ENCODE results near the gene DLG1.
"Not testable (repeated sequence)": the region's sequence is repeated elsewhere in the genome, so short reads cannot be mapped to it uniquely, and the experiment has no call there.

Gene DLG1

DNA sequence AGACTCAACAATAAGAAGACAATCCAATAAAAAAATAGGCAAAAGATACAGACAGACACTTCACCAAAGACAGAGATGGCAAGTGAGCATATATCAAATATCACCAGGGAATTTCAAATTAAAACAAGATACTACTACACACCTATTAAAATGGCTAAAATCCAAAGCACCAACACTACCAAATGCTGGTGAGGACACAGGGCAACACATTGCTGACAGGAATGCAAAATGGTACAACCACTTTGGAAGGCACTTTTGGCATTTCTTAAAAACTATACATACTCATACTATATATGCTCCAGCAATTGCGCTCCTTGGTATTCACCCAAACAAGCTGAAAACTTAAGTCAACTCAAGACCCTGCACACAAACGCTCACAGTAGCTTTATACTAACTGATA lies 12.9 kb downstream of the DLG1 start:
- H3K4me3 ChIP-seq (ENCODE audit: low read depth, low read length), result no peak overlapping the region
- in situ Hi-C loops (cut with HindIII; ENCODE audit: low sequenced_read_pairs), result no loop called here
- no peak for DNase-seq (ENCODE audit: low read depth)
- TF ChIP-seq, protein P1, sequence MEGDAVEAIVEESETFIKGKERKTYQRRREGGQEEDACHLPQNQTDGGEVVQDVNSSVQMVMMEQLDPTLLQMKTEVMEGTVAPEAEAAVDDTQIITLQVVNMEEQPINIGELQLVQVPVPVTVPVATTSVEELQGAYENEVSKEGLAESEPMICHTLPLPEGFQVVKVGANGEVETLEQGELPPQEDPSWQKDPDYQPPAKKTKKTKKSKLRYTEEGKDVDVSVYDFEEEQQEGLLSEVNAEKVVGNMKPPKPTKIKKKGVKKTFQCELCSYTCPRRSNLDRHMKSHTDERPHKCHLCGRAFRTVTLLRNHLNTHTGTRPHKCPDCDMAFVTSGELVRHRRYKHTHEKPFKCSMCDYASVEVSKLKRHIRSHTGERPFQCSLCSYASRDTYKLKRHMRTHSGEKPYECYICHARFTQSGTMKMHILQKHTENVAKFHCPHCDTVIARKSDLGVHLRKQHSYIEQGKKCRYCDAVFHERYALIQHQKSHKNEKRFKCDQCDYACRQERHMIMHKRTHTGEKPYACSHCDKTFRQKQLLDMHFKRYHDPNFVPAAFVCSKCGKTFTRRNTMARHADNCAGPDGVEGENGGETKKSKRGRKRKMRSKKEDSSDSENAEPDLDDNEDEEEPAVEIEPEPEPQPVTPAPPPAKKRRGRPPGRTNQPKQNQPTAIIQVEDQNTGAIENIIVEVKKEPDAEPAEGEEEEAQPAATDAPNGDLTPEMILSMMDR (IDR thresholded peaks at IDR 0.05; ENCODE audit: low read depth, low read length, missing control alignments), result no peak

DNA sequence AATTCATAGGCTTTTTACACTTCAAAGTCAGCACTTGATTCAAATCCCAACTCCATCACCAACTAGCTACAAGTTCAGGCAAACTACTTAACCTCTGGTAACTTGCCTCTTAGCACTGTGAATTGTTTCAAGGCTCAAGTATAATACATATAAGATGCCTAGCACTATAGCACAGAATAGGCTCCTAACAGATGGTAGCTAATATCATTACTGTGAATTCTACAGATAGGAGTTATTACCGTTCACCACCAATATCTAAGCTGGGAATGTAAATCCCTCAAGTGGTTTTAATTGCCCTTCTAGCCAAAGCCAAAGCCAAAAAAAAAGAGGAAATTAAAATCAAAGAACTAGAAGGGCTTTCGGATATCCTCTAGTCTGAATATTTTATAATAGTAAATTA lies 15.4 kb downstream of the DLG1 start:
- no peak overlapping the region for H3K4me3 ChIP-seq (ENCODE audit: low read depth, low read length)
- TF ChIP-seq, protein P1 (IDR thresholded peaks at IDR 0.05; ENCODE audit: low read depth, low read length, missing control alignments), result no peak
- DNase-seq (ENCODE audit: low read depth), result no peak
- in situ Hi-C loops (cut with HindIII; ENCODE audit: low sequenced_read_pairs), result no loop called here

DNA sequence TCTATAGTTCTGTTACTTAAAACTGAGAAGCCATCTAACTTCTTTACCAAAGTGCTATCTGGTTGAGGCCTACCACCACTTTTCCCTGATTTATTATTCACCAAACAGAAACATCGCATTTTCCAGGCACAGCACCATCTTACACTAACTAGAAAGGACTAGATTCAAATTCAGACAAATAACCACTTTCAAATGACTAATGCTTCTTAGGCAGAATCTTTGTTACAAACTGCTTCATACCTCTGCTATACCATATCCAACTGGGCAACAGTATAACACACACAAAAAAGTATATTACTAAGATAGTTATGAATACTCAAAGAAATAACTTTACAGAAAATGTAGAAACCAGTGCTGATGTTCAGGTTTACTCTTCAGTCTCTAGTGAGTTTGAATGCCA lies 16.6 kb downstream of the DLG1 start:
- no peak for DNase-seq (ENCODE audit: low read depth)
- in situ Hi-C loops (cut with HindIII; ENCODE audit: low sequenced_read_pairs), result no loop called here
- no peak overlapping the region for H3K4me3 ChIP-seq (ENCODE audit: low read depth, low read length)
- TF ChIP-seq, protein P1 (IDR thresholded peaks at IDR 0.05; ENCODE audit: low read depth, low read length, missing control alignments), result no peak

DNA sequence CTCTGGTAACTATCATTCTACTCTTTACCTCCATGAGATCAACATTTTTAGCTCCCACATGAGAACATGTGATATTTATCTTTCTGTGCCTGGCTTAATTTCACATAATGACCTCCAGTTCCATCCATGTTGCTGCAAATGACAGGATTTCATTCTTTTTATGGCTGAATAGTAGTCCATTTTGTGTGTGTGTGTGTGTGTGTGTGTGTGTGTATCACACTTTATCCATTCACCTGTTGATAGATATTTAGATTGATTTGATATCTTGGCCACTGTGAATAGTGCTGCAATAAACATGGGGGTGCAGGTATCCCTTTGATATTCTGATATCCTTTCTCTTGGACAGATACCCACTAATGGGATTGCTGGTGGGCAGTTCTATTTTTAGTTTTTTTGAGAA lies 18.3 kb downstream of the DLG1 start:
- TF ChIP-seq, protein P1 (IDR thresholded peaks at IDR 0.05; ENCODE audit: low read depth, low read length, missing control alignments), result no peak
- no peak overlapping the region for H3K4me3 ChIP-seq (ENCODE audit: low read depth, low read length)
- in situ Hi-C loops (cut with HindIII; ENCODE audit: low sequenced_read_pairs), result no loop called here
- DNase-seq (ENCODE audit: low read depth), result no peak

DNA sequence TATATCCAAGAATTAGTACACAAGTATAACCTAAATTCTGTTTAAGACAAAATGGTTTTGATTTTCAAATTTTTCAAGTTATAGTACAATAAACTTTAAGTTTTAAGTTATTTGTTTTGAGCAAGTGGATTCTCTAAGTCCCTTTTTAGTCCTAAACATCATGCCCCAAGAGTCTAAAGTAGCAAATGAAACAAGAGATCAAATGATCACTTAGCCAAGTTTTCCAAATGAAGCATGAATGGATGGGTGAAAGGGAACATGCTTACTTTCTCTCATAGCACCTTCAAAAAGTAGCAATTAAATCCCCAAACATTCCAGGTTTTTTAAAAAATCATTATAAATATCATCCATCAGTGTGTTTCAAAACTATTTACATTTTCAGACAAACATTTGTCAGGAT lies 19.5 kb downstream of the DLG1 start:
- H3K4me3 ChIP-seq (ENCODE audit: low read depth, low read length), result no peak overlapping the region
- DNase-seq (ENCODE audit: low read depth), result no peak
- in situ Hi-C loops (cut with HindIII; ENCODE audit: low sequenced_read_pairs), result no loop called here
- TF ChIP-seq, protein P1 (IDR thresholded peaks at IDR 0.05; ENCODE audit: low read depth, low read length, missing control alignments), result no peak

DNA sequence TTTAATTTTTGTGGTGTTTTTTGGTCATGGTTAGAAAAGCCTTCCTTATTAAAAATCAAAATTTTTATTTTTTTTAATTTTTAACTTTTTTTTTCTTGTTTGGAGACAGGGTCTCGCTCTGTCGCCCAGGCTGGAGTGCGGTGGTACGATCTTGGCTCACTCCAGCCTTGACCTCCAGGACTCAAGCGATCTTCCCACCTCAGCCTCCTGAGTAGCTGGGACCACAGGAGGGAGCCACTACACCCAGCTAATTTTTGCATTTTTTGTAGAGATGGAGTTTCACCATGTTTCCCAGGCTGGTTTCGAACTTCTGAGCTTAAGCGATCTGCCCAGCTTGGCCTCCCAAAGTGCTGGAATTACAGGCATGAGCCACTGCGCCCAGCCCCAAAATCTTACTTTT lies 21.6 kb downstream of the DLG1 start:
- in situ Hi-C loops (cut with HindIII; ENCODE audit: low sequenced_read_pairs); DNase-seq (ENCODE audit: low read depth); H3K4me3 ChIP-seq (ENCODE audit: low read depth, low read length): not testable (repeated sequence)
- TF ChIP-seq, protein P1 (IDR thresholded peaks at IDR 0.05; ENCODE audit: low read depth, low read length, missing control alignments), result peak; percentile 28
